SK-N-SH treated with all-trans-retinoic acid at 6 μM for 48 hours (cell line): ENCODE data around the gene TRIM15.

Source experiments
- CSDC2 ChIP-seq: fragments of 250-450 bp; sonication (Bioruptor Pico); IDR thresholded peaks from 2 replicates; pipeline ENCODE4 v1.5.0; 2020; ENCODE audit warnings: mild to moderate bottlenecking, moderate library complexity
- ESRRG ChIP-seq: fragments of 250-450 bp; sonication (Bioruptor Pico); IDR thresholded peaks from 2 replicates; pipeline ENCODE4 v1.6.1; 2021; ENCODE audit warnings: mild to moderate bottlenecking
- SNAI2 ChIP-seq: fragments of 250-450 bp; sonication (Bioruptor Pico); IDR thresholded peaks from 2 replicates; pipeline ENCODE4 v1.5.0; 2020; ENCODE audit warnings: mild to moderate bottlenecking, moderate library complexity
- TCF4 ChIP-seq: fragments of 250-450 bp; sonication (Bioruptor Pico); IDR thresholded peaks from 2 replicates; pipeline ENCODE4 v1.8.0; 2021; ENCODE audit warnings: mild to moderate bottlenecking, moderate library complexity, borderline replicate concordance
- ZC3H10 ChIP-seq: fragments of 250-450 bp; sonication (Bioruptor Pico); IDR thresholded peaks from 2 replicates; pipeline ENCODE4 v1.5.1; 2021; ENCODE audit warnings: mild to moderate bottlenecking, moderate library complexity
- ZFP3 ChIP-seq: fragments of 250-450 bp; sonication (Bioruptor Pico); IDR thresholded peaks from 2 replicates; pipeline ENCODE4 v1.5.0; 2020; ENCODE audit warnings: mild to moderate bottlenecking, moderate library complexity
- ZNF8 ChIP-seq: fragments of 450-650 bp; formaldehyde crosslinking; IDR thresholded peaks from 2 replicates; pipeline ENCODE4 v1.5.0; 2020; ENCODE audit warnings: mild to moderate bottlenecking, moderate library complexity

DNA sequence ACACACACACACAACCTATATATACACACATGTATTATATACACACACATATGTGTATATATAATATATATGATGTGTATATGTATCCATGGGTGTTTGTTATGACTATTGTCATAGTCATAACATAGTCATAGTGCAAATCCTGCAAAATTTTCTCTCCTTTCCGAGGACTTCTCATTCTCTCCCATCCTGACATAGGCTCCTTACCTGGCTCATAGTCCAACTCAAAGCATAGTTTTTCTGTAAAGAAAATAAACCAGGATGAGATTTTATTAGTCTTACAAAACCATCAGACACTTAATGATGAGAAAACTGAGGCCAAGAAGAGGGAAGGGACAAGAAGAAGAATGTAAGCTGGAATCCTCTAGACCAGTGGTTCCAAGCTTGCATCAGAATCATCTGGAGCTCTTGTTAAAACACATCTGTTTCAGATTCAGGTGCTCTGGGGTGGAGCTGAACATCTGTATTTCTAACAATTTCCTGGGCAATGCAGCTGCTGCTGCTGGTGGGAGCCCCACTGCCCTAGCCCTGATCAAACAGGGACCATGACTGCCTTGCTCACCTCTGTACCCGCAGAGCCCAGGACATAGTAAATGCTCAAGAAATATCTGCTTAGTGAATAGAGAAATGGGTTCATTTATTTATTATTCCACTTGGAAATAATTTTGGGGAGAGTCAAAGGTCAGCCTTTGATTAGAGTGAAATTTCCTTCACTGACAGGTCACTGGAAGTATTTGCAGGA, 7.7 kb upstream of the TRIM15 start:
- TF ChIP-seq TCF4, result no peak
- TF ChIP-seq ZFP3 (CRISPR knock-in tag), result no peak
- no peak for TF ChIP-seq ESRRG (CRISPR knock-in tag)
- no peak for TF ChIP-seq ZNF8
- no peak for TF ChIP-seq ZC3H10 (CRISPR knock-in tag)
- TF ChIP-seq SNAI2 (CRISPR knock-in tag), result no peak
- TF ChIP-seq CSDC2, result no peak
